Measurements from ENCODE around the gene MCF2L.

DNA sequence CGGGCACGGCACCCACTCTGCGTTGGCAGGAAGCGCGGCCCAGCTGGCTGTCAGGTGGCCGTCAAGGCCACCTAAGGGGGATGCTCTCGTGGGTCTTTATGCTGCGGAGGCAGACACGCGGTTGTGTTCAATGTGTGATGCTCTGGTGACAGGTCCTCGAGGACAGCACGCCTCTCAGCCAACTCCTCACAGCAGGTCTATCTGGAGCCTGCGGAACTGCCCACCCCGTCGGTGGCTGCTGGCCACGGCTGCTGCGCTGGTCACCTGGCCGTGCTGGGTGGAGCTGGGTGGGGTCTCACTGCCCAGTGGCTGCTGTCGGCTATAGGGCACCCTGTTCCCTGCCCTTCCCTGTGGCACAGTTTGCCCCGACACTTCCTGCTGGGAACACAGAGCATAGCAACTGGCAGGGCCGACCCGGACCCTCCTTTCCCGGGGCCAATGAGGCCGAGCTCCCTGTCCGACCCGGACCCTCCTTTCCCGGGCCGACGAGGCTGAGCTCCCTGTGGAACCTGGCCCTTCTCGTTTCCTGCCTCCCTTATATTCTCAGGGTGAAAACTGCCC, 122.3 kb downstream of the MCF2L start:
- no peak for TF ChIP-seq POLR2A (IDR thresholded peaks at IDR 0.05)
- TF ChIP-seq, protein P1, sequence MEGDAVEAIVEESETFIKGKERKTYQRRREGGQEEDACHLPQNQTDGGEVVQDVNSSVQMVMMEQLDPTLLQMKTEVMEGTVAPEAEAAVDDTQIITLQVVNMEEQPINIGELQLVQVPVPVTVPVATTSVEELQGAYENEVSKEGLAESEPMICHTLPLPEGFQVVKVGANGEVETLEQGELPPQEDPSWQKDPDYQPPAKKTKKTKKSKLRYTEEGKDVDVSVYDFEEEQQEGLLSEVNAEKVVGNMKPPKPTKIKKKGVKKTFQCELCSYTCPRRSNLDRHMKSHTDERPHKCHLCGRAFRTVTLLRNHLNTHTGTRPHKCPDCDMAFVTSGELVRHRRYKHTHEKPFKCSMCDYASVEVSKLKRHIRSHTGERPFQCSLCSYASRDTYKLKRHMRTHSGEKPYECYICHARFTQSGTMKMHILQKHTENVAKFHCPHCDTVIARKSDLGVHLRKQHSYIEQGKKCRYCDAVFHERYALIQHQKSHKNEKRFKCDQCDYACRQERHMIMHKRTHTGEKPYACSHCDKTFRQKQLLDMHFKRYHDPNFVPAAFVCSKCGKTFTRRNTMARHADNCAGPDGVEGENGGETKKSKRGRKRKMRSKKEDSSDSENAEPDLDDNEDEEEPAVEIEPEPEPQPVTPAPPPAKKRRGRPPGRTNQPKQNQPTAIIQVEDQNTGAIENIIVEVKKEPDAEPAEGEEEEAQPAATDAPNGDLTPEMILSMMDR (IDR thresholded peaks at IDR 0.05) = no peak
